Spleen (tissue), 11 donors: ENCODE measurements around the gene CCL2. TPM values are rescaled to one million over a fixed set of nuclear protein-coding genes. Genes with fewer than 3 reads are reported as not detected.

ENCODE experiments used
- DNase-seq: peaks from one replicate; pipeline ENCODE4 v3.0.0-alpha.2; 2020
- H3K27ac ChIP-seq, 8 donors: fragments of 200-600 bp; sonication (generic) in 7 of 8; 1 replicate in 4 of 8; 2 replicates in 4 of 8; pipeline versions ENCODE4 v1.5.0 to v1.8.0; 2016 to 2021; ENCODE audit warnings: inconsistent platforms in 4 of 8, mild to moderate bottlenecking in 4 of 8, moderate library complexity in 1 of 8
- H3K27me3 ChIP-seq, 7 donors: fragments of 200-600 bp; sonication (generic) in 6 of 7; replicated peaks in 1 of 7; 1 replicate in 4 of 7; 2 replicates in 3 of 7; pipeline versions ENCODE4 v1.5.0 to v1.8.0; 2016 to 2021; ENCODE audit warnings: inconsistent platforms in 3 of 7, mild to moderate bottlenecking in 1 of 7
- H3K36me3 ChIP-seq, 6 donors: fragments of 200-600 bp; sonication (generic) in 5 of 6; 1 replicate in 4 of 6; 2 replicates in 2 of 6; pipeline versions ENCODE4 v1.5.0 to v1.8.0; 2016 to 2021; ENCODE audit warnings: inconsistent platforms in 2 of 6
- H3K4me1 ChIP-seq, 6 donors: fragments of 200-600 bp; sonication (generic) in 5 of 6; 1 replicate in 3 of 6; 2 replicates in 3 of 6; pipeline versions ENCODE4 v1.5.0 to v1.8.0; 2016 to 2021; ENCODE audit warnings: inconsistent platforms in 3 of 6
- H3K4me3 ChIP-seq, 8 donors: fragments of 200-600 bp; sonication (generic) in 7 of 8; 1 replicate in 4 of 8; 2 replicates in 4 of 8; pipeline versions ENCODE4 v1.5.0 to v1.8.0; 2016 to 2021; ENCODE audit warnings: inconsistent platforms in 4 of 8, mild to moderate bottlenecking in 4 of 8, moderate library complexity in 2 of 8
- H3K9me3 ChIP-seq, 8 donors: fragments of 200-600 bp; sonication (generic) in 7 of 8; 1 replicate in 4 of 8; 2 replicates in 4 of 8; pipeline versions ENCODE4 v1.5.0 to v1.8.0; 2016 to 2021; ENCODE audit warnings: inconsistent platforms in 4 of 8
- POLR2A ChIP-seq, 3 donors: fragments of 450-650 bp; IDR thresholded peaks; one replicate each; pipeline ENCODE4 v1.5.1; 2017; ENCODE audit warnings: antibody characterized with exemption in 3 of 3, mild to moderate bottlenecking in 1 of 3
- POLR2AphosphoS5 ChIP-seq, 3 donors: sonication (generic); formaldehyde crosslinking; IDR thresholded peaks; one replicate each; pipeline ENCODE4 v1.5.1; 2017; ENCODE audit warnings: antibody characterized with exemption in 3 of 3
- WGBS, 5 donors: extraction: QIAGEN DNeasy Blood & Tissue Kit in 3 of 5; methylation state at CpG; one replicate each; pipeline versions ENCODE4 v1.1.5 to v1.1.7; 2013 to 2018; 5-methylcytosine and 5-hydroxymethylcytosine counted together
- intact Hi-C: fragments of 100-400 bp; cut with DNase I; formaldehyde crosslinking; loops from one replicate; pipeline ENCODE4 v1.15.0; 2023; ENCODE audit warnings: low total_unique reads
- polyA plus RNA-seq, 3 donors: library from polyadenylated mRNA; stranded (reverse); fragments of 200-250 nt; gene quantifications; one replicate each; pipeline ENCODE4 v1.2.1, GENCODE V29; 2013
- total RNA-seq, 7 donors: library from RNA; depleted of rRNA in 3 of 7; stranded (reverse); fragments of >200 nt in 3 of 7; fragmentation: NEBNext Ultra II Directional in 4 of 7; extraction: Animal tissue kit (Norgen Biotek cat#: 25700) in 4 of 7; gene quantifications; one replicate each; pipeline versions ENCODE4 v1.1.0 to v1.2.1, GENCODE V29; 2016 to 2021
- TF ChIP-seq, protein P1 (sequence below), 11 experiments: fragments of 200-600 bp in 7 of 11; fragments of 450-650 bp in 4 of 11; sonication (generic) in 4 of 11; IDR thresholded peaks in 8 of 11; conservative IDR thresholded peaks in 3 of 11; 1 replicate in 7 of 11; 2 replicates in 4 of 11; pipeline versions ENCODE4 v1.4.0 to v1.8.0; 2016 to 2021; ENCODE audit warnings: antibody characterized with exemption in 11 of 11, inconsistent platforms in 4 of 11, mild to moderate bottlenecking in 1 of 11
- donor health status: healthy with polysubstance abuse.
- donor health status: DM: no; HTN: no; CAD: no; lungs with moderate emphysema.
- donor health status: DM: no; HTN: no; CAD: no.
- donor health status: Bipolar disorder and iron deficiency.
- donor health status: healthy.
- donor health status: DM: no; HTN: no; CAD: no.
- donor health status: DM: yes; HTN: yes; CAD: no.

Gene CCL2
- total and polyA plus RNA-seq, 10 donors: 4.6 to 70.7 (median 13.7) TPM

DNA sequence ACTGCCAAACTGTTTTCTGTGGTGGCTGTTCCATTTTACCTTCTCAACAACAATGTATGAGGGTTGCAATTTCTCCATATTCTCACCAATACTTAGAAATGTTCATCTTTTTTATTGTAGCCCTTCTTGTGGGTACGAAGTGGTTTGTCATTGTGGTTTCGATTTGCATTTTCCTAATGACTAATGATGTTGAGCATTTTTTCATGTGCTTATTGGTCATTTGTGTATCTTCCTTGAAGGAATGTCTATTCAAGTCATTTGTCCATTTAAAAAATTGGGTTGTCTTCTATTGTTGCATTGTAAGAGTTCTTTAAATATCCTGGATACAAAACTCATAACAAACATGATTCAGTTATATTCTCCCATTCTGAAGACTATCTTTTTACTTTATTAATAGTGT is 47.5 kb upstream of the CCL2 start:
- TF ChIP-seq POLR2AphosphoS5 (IDR thresholded peaks at IDR 0.05) (no peak), POLR2A (IDR thresholded peaks at IDR 0.05) (no peak)
- TF ChIP-seq, protein P1, sequence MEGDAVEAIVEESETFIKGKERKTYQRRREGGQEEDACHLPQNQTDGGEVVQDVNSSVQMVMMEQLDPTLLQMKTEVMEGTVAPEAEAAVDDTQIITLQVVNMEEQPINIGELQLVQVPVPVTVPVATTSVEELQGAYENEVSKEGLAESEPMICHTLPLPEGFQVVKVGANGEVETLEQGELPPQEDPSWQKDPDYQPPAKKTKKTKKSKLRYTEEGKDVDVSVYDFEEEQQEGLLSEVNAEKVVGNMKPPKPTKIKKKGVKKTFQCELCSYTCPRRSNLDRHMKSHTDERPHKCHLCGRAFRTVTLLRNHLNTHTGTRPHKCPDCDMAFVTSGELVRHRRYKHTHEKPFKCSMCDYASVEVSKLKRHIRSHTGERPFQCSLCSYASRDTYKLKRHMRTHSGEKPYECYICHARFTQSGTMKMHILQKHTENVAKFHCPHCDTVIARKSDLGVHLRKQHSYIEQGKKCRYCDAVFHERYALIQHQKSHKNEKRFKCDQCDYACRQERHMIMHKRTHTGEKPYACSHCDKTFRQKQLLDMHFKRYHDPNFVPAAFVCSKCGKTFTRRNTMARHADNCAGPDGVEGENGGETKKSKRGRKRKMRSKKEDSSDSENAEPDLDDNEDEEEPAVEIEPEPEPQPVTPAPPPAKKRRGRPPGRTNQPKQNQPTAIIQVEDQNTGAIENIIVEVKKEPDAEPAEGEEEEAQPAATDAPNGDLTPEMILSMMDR (IDR thresholded peaks at IDR 0.05 in 8 of 11, conservative IDR thresholded peaks at IDR 0.05 in 3 of 11): no peak
- Histone ChIP-seq H3K4me1 (peaks cover 0 to 7% (median 0%) of the 10 kb centered on the region in 6 donors), H3K27ac (no peak overlapping the region), H3K4me3 (no peak overlapping the region), H3K36me3 (no peaks in the 10 kb centered on the region), H3K9me3 (peaks cover 0 to 13% (median 0%) of the 10 kb centered on the region in 8 donors), H3K27me3 (peaks cover 0 to 21% (median 0%) of the 10 kb centered on the region in 7 donors)
- no peak for DNase-seq
- WGBS, 5 donors: 76 to 83% (median 77%) methylated on average over 2 of the region's 2 CpGs
- intact Hi-C loops: no loop called here

DNA sequence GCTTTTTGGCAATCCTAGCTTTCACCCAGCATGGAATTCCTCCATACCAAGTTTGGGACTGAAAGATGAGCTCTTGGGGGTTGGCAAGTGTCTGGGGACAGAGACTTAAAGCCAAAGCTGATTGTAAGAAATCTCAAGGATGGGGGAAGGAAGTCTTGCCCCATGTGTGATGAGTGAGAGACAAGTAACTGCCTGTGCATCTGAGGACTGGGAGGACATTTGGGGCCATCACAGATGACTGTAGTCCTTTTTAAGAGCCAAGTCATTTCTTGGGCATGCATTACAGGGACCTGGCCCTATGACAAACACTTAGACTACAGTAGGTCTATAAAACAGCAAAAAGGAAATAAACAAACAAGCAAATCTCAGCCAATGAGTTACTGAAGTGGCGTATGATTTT is 36.3 kb upstream of the CCL2 start:
- Histone ChIP-seq H3K4me3 (no peak overlapping the region), H3K27me3 (peaks cover 0 to 15% (median 0%) of the 10 kb centered on the region in 7 donors), H3K9me3 (peaks cover 0 to 20% (median 0%) of the 10 kb centered on the region in 8 donors), H3K36me3 (no peaks in the 10 kb centered on the region), H3K27ac (no peak overlapping the region), H3K4me1 (peaks cover 0 to 25% (median 5%) of the 10 kb centered on the region in 6 donors)
- no peak for DNase-seq
- TF ChIP-seq POLR2A (IDR thresholded peaks at IDR 0.05) (no peak), POLR2AphosphoS5 (IDR thresholded peaks at IDR 0.05) (no peak)
- TF ChIP-seq, protein P1 (IDR thresholded peaks at IDR 0.05 in 8 of 11, conservative IDR thresholded peaks at IDR 0.05 in 3 of 11): no peak
- WGBS, 5 donors: 4 to 93% (median 84%) methylated on average over 1 of the region's 1 CpG
- intact Hi-C loops: no loop called here

DNA sequence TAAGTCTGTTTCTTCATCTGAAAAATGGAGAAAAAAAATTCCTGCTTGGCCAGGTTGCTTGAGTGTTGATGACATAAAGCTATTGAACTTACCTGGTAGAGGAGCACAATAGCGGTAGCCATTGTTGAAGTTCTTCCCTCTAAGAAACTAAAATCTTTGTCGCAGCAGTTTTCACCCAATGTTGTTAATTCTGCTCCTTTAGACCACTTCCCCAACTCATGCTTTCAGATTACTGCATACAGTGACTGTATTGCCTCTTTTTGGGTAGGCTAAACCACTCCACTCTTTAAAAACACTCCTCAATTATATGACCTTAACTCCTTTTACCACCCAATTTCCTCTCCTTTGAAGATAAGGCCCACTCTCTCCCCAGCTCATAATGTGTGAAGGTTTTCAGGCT is 35.7 kb upstream of the CCL2 start:
- TF ChIP-seq POLR2A (IDR thresholded peaks at IDR 0.05) (no peak), POLR2AphosphoS5 (IDR thresholded peaks at IDR 0.05) (no peak)
- TF ChIP-seq, protein P1 (IDR thresholded peaks at IDR 0.05 in 8 of 11, conservative IDR thresholded peaks at IDR 0.05 in 3 of 11): no peak
- H3K36me3 ChIP-seq: no peaks in the 10 kb centered on the region
- no peak overlapping the region for H3K4me3 ChIP-seq
- peaks cover 0 to 21% (median 0%) of the 10 kb centered on the region in 7 donors for H3K27me3 ChIP-seq
- peaks cover 0 to 13% (median 0%) of the 10 kb centered on the region in 8 donors for H3K9me3 ChIP-seq
- no peak overlapping the region for H3K27ac ChIP-seq
- 75 to 86% (median 78%) methylated on average over 2 of the region's 2 CpGs for WGBS, 5 donors
- no peak for DNase-seq
- H3K4me1 ChIP-seq: peaks cover 0 to 25% (median 5%) of the 10 kb centered on the region in 6 donors
- intact Hi-C loops: no loop called here

DNA sequence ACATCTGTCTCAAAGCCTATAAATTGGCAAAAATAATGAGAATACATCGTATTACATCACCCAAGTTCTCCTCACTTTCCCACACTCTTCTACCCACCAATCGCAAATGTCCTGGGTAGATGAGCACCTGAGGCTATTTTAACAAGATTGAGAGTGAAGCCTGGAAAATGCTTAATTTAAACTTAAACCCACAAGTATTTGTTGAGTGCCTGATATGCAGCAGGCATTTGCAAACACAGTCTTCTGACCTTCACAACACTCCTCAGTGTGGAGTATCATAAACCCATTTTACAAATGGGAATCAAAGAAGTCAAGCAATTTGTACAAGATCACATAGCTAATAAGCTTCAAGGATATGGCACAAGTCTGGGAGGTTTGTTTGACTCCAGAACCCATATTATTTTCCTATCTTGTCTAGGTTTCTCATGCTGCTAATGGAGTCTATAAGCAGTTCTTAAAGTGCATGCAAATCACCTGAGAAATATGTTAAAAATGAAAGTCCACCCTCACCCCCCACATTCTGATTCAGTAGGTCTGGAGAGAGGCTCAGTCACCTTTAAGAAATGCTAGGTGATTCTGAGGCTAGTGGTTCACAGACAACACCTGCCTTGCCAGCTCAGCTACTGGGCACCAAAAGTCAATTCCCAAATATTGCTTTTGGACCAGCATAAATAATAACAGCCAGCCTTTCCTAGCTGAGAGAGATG is 34.9 kb upstream of the CCL2 start:
- Histone ChIP-seq H3K27me3 (peaks cover 0 to 22% (median 0%) of the 10 kb centered on the region in 7 donors), H3K9me3 (peaks cover 0 to 5% (median 0%) of the 10 kb centered on the region in 8 donors), H3K4me3 (no peak overlapping the region), H3K27ac (no peak overlapping the region), H3K4me1 (peaks cover 0 to 25% (median 5%) of the 10 kb centered on the region in 6 donors), H3K36me3 (no peaks in the 10 kb centered on the region)
- no peak for DNase-seq
- 94 to 97% (median 95%) methylated on average over 2 of the region's 2 CpGs for WGBS, 5 donors
- TF ChIP-seq POLR2AphosphoS5 (IDR thresholded peaks at IDR 0.05) (no peak), POLR2A (IDR thresholded peaks at IDR 0.05) (no peak)
- TF ChIP-seq, protein P1 (IDR thresholded peaks at IDR 0.05 in 8 of 11, conservative IDR thresholded peaks at IDR 0.05 in 3 of 11): no peak
- intact Hi-C loops: no loop called here
